ENCODE results near the gene TMEM254. TPM values are rescaled to one million over a fixed set of nuclear protein-coding genes. Genes with fewer than 3 reads are reported as not detected.

Gene TMEM254
- total RNA-seq, 4 donors from 2014 or later = 0.73 to 7.4 (median 4.8) TPM

DNA sequence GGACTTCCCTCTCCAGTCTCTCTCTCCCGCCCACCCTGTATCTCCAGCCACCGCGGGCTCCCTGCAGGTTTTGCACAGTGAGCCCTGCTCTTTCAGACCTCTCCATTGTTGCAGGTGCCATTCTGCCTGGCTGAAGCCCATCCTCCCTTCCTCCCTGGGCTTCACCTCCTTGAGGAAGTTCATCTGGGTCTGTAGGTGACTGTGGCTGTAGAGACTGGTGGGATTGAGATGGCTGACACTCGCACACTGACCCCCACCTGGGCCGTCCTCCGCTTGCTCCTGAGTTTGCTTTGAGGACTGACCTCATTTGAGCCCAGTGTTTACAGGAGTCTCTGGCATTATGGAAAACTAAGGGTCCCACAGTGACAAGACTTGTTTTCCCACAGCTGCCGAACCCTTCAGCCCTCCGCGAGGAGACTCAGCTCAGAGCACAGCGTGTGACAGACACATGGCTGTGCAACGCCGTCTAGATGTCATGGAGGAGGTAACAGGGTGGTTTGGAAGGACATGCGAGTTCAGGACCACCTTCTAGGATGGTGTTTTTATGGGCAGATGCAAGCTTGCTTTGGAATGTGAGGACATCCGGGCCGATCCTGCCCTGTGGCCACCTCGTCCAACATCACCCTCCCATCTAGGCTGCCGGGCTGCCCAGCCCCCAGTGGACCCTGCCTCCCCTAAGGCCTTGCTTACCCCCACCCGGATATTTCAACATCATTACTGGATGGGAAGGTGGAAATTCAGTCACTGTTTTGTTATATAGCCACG lies 63.4 kb downstream of the TMEM254 start:
- peaks cover 0 to 5% (median 0%) of the 10 kb centered on the region in 3 donors for H3K27me3 ChIP-seq
- TF ChIP-seq, protein P1, sequence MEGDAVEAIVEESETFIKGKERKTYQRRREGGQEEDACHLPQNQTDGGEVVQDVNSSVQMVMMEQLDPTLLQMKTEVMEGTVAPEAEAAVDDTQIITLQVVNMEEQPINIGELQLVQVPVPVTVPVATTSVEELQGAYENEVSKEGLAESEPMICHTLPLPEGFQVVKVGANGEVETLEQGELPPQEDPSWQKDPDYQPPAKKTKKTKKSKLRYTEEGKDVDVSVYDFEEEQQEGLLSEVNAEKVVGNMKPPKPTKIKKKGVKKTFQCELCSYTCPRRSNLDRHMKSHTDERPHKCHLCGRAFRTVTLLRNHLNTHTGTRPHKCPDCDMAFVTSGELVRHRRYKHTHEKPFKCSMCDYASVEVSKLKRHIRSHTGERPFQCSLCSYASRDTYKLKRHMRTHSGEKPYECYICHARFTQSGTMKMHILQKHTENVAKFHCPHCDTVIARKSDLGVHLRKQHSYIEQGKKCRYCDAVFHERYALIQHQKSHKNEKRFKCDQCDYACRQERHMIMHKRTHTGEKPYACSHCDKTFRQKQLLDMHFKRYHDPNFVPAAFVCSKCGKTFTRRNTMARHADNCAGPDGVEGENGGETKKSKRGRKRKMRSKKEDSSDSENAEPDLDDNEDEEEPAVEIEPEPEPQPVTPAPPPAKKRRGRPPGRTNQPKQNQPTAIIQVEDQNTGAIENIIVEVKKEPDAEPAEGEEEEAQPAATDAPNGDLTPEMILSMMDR (IDR thresholded peaks at IDR 0.05 in 4 of 5, conservative IDR thresholded peaks at IDR 0.05 in 1 of 5) = no peak
- TF ChIP-seq POLR2A (IDR thresholded peaks at IDR 0.05) = no peak
- in situ Hi-C loops (cut with MboI; ENCODE audit: low sequenced_read_pairs in 4 of 4) (no loop called here), intact Hi-C loops (cut with DNase I; ENCODE audit: low total_unique reads) (loop anchor here (5.0 kb wide), 1 partner anchor 770 kb away; no protein-coding TSS in a partner anchor)
- no peak for DNase-seq
- peaks cover 11 to 13% of the 10 kb centered on the region in 2 donors for H3K4me1 ChIP-seq
- no peaks in the 10 kb centered on the region for H3K9me3 ChIP-seq
- H3K27ac ChIP-seq = no peak overlapping the region
- no peaks in the 10 kb centered on the region for H3K36me3 ChIP-seq
- no peak for ATAC-seq
- H3K4me3 ChIP-seq = no peak overlapping the region

Other genes with a start within 250 kb of the TMEM254 start
- gene SFTPD, start 129.6 kb upstream of the TMEM254 start, total RNA-seq = under 1 TPM in 1 of 4 donors, not detected in 3; 0.73 TPM
- gene PLAC9, start 54.1 kb downstream of the TMEM254 start, total RNA-seq = 10 to 100 TPM in 1 of 4 donors, 1 to 10 TPM in 3; 4.6 to 16.1 (median 6.9) TPM
- 100 to 1,000 TPM; 142 to 202 (median 173) TPM for gene ANXA11, start 126.9 kb downstream of the TMEM254 start, total RNA-seq
- 1 to 10 TPM in 2 of 4 donors, not detected in 2; 1.3 to 1.8 TPM for gene MAT1A, start 211.0 kb downstream of the TMEM254 start, total RNA-seq

Data from gastrocnemius medialis (tissue), 4 donors.